Tibial nerve (tissue), 4 donors: ENCODE results near the gene BTG2. TPM values are rescaled to one million over a fixed set of nuclear protein-coding genes. Genes with fewer than 3 reads are reported as not detected.

Experiments used
- DNase-seq, 2 donors: peaks; one replicate each; pipeline ENCODE4 v3.0.0-alpha.2; 2019; ENCODE audit warnings: low spot score in 2 of 2
- H3K27ac ChIP-seq, 4 donors: fragments of 200-600 bp; sonication (generic) in 3 of 4; one replicate each; pipeline ENCODE4 v1.5.1; 2017 to 2019; ENCODE audit warnings: mild to moderate bottlenecking in 1 of 4
- H3K27me3 ChIP-seq, 2 donors: fragments of 200-600 bp; sonication (generic) in 1 of 2; one replicate each; pipeline versions ENCODE4 v1.5.1 to v1.6.0; 2017 to 2019
- H3K36me3 ChIP-seq, 3 donors: fragments of 200-600 bp; sonication (generic); one replicate each; pipeline ENCODE4 v1.5.1; 2018 to 2019
- H3K4me1 ChIP-seq, 4 donors: fragments of 200-600 bp; sonication (generic) in 3 of 4; one replicate each; pipeline ENCODE4 v1.5.1; 2017 to 2019
- H3K4me3 ChIP-seq, 4 donors: fragments of 200-600 bp; sonication (generic) in 3 of 4; one replicate each; pipeline ENCODE4 v1.5.1; 2017 to 2019; ENCODE audit warnings: mild to moderate bottlenecking in 1 of 4, moderate library complexity in 1 of 4
- H3K9me3 ChIP-seq, 4 donors: fragments of 200-600 bp; sonication (generic) in 3 of 4; one replicate each; pipeline ENCODE4 v1.5.1; 2017 to 2019
- CTCF ChIP-seq, 5 experiments: fragments of 200-600 bp in 3 of 5; fragments of 450-650 bp in 2 of 5; sonication (generic) in 3 of 5; IDR thresholded peaks; one replicate each; pipeline ENCODE4 v1.5.1; 2016 to 2019; ENCODE audit warnings: antibody characterized with exemption in 5 of 5, mild to moderate bottlenecking in 3 of 5, moderate library complexity in 2 of 5
- EP300 ChIP-seq, 2 donors: sonication (generic); formaldehyde crosslinking; IDR thresholded peaks; one replicate each; pipeline ENCODE4 v1.6.1; 2017; ENCODE audit warnings: antibody characterized with exemption in 2 of 2, mild to moderate bottlenecking in 1 of 2
- POLR2A ChIP-seq, 2 donors: fragments of 450-650 bp; IDR thresholded peaks; one replicate each; pipeline ENCODE4 v1.6.1; 2017; ENCODE audit warnings: antibody characterized with exemption in 2 of 2, mild to moderate bottlenecking in 2 of 2, moderate library complexity in 2 of 2
- WGBS, 2 donors: methylation state at CpG; one replicate each; pipeline ENCODE4 v1.1.5; 2018; 5-methylcytosine and 5-hydroxymethylcytosine counted together
- total RNA-seq, 4 donors: library from RNA; depleted of rRNA; stranded (reverse); fragments of >200 nt; gene quantifications; one replicate each; pipeline ENCODE4 v1.1.0, GENCODE V29; 2016

The BTG2 gene
- total RNA-seq, 4 donors from 2014 or later, result 153 to 208 (median 177) TPM

- Histone ChIP-seq H3K36me3 (no peaks in the 10 kb centered on the region), H3K4me3 (peak overlapping the region in 1 of 4 donors; percentile 31)
- no peak for DNase-seq
Measured at GRCh38 chr1:203289281-203289981, 15.9 kb upstream of the BTG2 start.

GRCh38 chr1:203289982-203290260 is 15.4 kb upstream of the BTG2 start:
- H3K27ac ChIP-seq, result peak overlapping the region; percentile 96 to 99 (median 97)
- TF ChIP-seq CTCF (IDR thresholded peaks at IDR 0.05), result no peak
- TF ChIP-seq EP300 (IDR thresholded peaks at IDR 0.05), result no peak
- TF ChIP-seq POLR2A (IDR thresholded peaks at IDR 0.05), result no peak
- peaks cover 0 to 60% (median 52%) of the 10 kb centered on the region in 4 donors for H3K4me1 ChIP-seq
- no peak for DNase-seq
- H3K4me3 ChIP-seq, result peak overlapping the region; percentile 16 to 31 (median 24)
- H3K27me3 ChIP-seq, result no peaks in the 10 kb centered on the region
- 40 to 43% methylated on average over 2 of the region's 2 CpGs for WGBS, 2 donors
- H3K9me3 ChIP-seq, result no peaks in the 10 kb centered on the region
- H3K36me3 ChIP-seq, result no peaks in the 10 kb centered on the region

More at GRCh38 chr1:203289281-203289981, 15.9 kb upstream of the BTG2 start:
- H3K27ac ChIP-seq, result peak overlapping the region; percentile 96 to 99 (median 97)
- H3K27me3 ChIP-seq, result no peaks in the 10 kb centered on the region
- no peak for TF ChIP-seq EP300 (IDR thresholded peaks at IDR 0.05)
- H3K9me3 ChIP-seq, result no peaks in the 10 kb centered on the region
- 37 to 40% methylated on average over 12 of the region's 12 CpGs for WGBS, 2 donors
- H3K4me1 ChIP-seq, result peaks cover 0 to 61% (median 54%) of the 10 kb centered on the region in 4 donors

GRCh38 chr1:203290261-203291089 is 14.8 kb upstream of the BTG2 start:
- 10 to 12% methylated on average over 18 to 31 of the region's 31 CpGs for WGBS, 2 donors
- DNase-seq, result peak; percentile 93 to 95
- Histone ChIP-seq H3K4me3 (peak overlapping the region; percentile 16 to 31 (median 24)), H3K27me3 (no peaks in the 10 kb centered on the region), H3K9me3 (no peaks in the 10 kb centered on the region), H3K27ac (peak overlapping the region; percentile 96 to 99 (median 97)), H3K4me1 (peaks cover 0 to 60% (median 52%) of the 10 kb centered on the region in 4 donors), H3K36me3 (no peaks in the 10 kb centered on the region)
- TF ChIP-seq EP300 (IDR thresholded peaks at IDR 0.05) (peak; percentile 97 to 98), POLR2A (IDR thresholded peaks at IDR 0.05) (peak; percentile 49 to 90), CTCF (IDR thresholded peaks at IDR 0.05) (no peak)

- Histone ChIP-seq H3K9me3 (no peaks in the 10 kb centered on the region), H3K36me3 (no peaks in the 10 kb centered on the region), H3K4me1 (peaks cover 0 to 52% (median 44%) of the 10 kb centered on the region in 4 donors), H3K4me3 (no peak overlapping the region), H3K27ac (peak overlapping the region; percentile 96 to 99 (median 97)), H3K27me3 (no peaks in the 10 kb centered on the region)
- DNase-seq, result no peak
- 72 to 74% methylated on average over 17 of the region's 17 CpGs for WGBS, 2 donors
- TF ChIP-seq EP300 (IDR thresholded peaks at IDR 0.05), result no peak
- no peak for TF ChIP-seq CTCF (IDR thresholded peaks at IDR 0.05)
- TF ChIP-seq POLR2A (IDR thresholded peaks at IDR 0.05), result no peak
Measured at GRCh38 chr1:203291201-203292096, 13.9 kb upstream of the BTG2 start.

GRCh38 chr1:203295796-203296195 is 9.5 kb upstream of the BTG2 start:
- Histone ChIP-seq H3K9me3 (no peaks in the 10 kb centered on the region), H3K4me3 (no peak overlapping the region), H3K27me3 (no peaks in the 10 kb centered on the region), H3K27ac (no peak overlapping the region), H3K4me1 (peaks cover 0 to 12% (median 8%) of the 10 kb centered on the region in 4 donors), H3K36me3 (no peaks in the 10 kb centered on the region)
- TF ChIP-seq CTCF (IDR thresholded peaks at IDR 0.05), result no peak
- no peak for TF ChIP-seq EP300 (IDR thresholded peaks at IDR 0.05)
- no peak for TF ChIP-seq POLR2A (IDR thresholded peaks at IDR 0.05)
- WGBS, 2 donors, result 82 to 85% methylated on average over 1 of the region's 1 CpG
- DNase-seq, result no peak
